GM23338 (cell line): ENCODE data around the gene FSIP2. TPM values are rescaled to one million over a fixed set of nuclear protein-coding genes. Genes with fewer than 3 reads are reported as not detected.

ENCODE experiments used
- ZNF114 ChIP-seq: fragments of 250-450 bp; sonication (Bioruptor Pico); IDR thresholded peaks from 2 replicates; pipeline ENCODE4 v1.5.0; 2020; ENCODE audit warnings: mild to moderate bottlenecking, moderate library complexity
- ZNF462 ChIP-seq: fragments of 250-450 bp; sonication (Bioruptor Pico); IDR thresholded peaks from 2 replicates; pipeline ENCODE4 v1.5.0; 2020; ENCODE audit warnings: mild to moderate bottlenecking, moderate library complexity
- polyA plus RNA-seq: library from polyadenylated mRNA; unstranded; fragments of >200 nt; fragmentation: Nextera tagmentation; extraction: Ambion mirVana; gene quantifications from 2 replicates; pipeline ENCODE4 v1.2.1, GENCODE V29; 2016
- total RNA-seq: library from RNA; depleted of rRNA; stranded (reverse); fragments of >200 nt; shearing (Covaris generic); gene quantifications from 2 replicates; pipeline ENCODE4 v1.2.3, GENCODE V29; 2014

Gene FSIP2
- total and polyA plus RNA-seq, 2 experiments from 2014 or later, result 3.2 to 3.8 TPM

- no peak for TF ChIP-seq ZNF114 (CRISPR knock-in tag)
- no peak for TF ChIP-seq ZNF462
These were observed 141.8 kb downstream of the FSIP2 start (continued) for GRCh38 chr2:185880396-185880795.
